Trophoblast cell (in vitro differentiated cells and primary cell): ENCODE measurements around the gene EPB41L5.

Experiments used
- DNase-seq, 2 donors: peaks; one replicate each; pipeline ENCODE4 v3.0.0-alpha.2; 2016
- H2AFZ ChIP-seq: 2 replicates; pipeline ENCODE4 v1.6.1; 2013; ENCODE audit warnings: low read length, moderate library complexity, mild to moderate bottlenecking; ENCODE audit not compliant: insufficient read depth, poor library complexity
- H2AK5ac ChIP-seq: 2 replicates; pipeline ENCODE4 v1.6.1; 2013; ENCODE audit warnings: mild to moderate bottlenecking, low read length
- H2BK120ac ChIP-seq: 2 replicates; pipeline ENCODE4 v1.6.1; 2013; ENCODE audit warnings: low read length, mild to moderate bottlenecking, moderate library complexity; ENCODE audit not compliant: insufficient read depth, poor library complexity
- H2BK12ac ChIP-seq: 2 replicates; pipeline ENCODE4 v1.6.1; 2013; ENCODE audit warnings: mild to moderate bottlenecking, low read length, moderate library complexity
- H2BK5ac ChIP-seq: 2 replicates; pipeline ENCODE4 v1.6.1; 2013; ENCODE audit warnings: low read length, low read depth, moderate library complexity, mild to moderate bottlenecking; ENCODE audit not compliant: poor library complexity
- H3K14ac ChIP-seq: 2 replicates; pipeline ENCODE4 v1.6.1; 2013; ENCODE audit warnings: mild to moderate bottlenecking, low read length
- H3K18ac ChIP-seq: 2 replicates; pipeline ENCODE4 v1.6.1; 2013; ENCODE audit warnings: mild to moderate bottlenecking, low read length
- H3K23ac ChIP-seq: 2 replicates; pipeline ENCODE4 v1.6.1; 2013; ENCODE audit warnings: low read length
- H3K27ac ChIP-seq: 2 replicates; pipeline ENCODE4 v1.5.1; 2013; ENCODE audit warnings: low read depth, mild to moderate bottlenecking, inconsistent platforms, low read length, moderate library complexity
- H3K27me3 ChIP-seq: 2 replicates; pipeline ENCODE4 v1.6.1; 2013; ENCODE audit warnings: inconsistent platforms, mild to moderate bottlenecking, low read length, moderate library complexity; ENCODE audit not compliant: insufficient read depth
- H3K36me3 ChIP-seq, 2 experiments: 1 replicate in 1 of 2; 2 replicates in 1 of 2; pipeline ENCODE4 v1.6.1; 2013; ENCODE audit warnings: low read length in 2 of 2, mild to moderate bottlenecking in 2 of 2, moderate library complexity in 1 of 2; ENCODE audit not compliant: insufficient read depth in 2 of 2, control insufficient read depth in 1 of 2
- H3K4ac ChIP-seq: 2 replicates; pipeline ENCODE4 v1.6.1; 2013; ENCODE audit warnings: low read depth, mild to moderate bottlenecking, low read length, moderate library complexity
- H3K4me1 ChIP-seq, 2 experiments: 1 replicate in 1 of 2; 2 replicates in 1 of 2; pipeline ENCODE4 v1.6.1; 2013; ENCODE audit warnings: low read length in 2 of 2, mild to moderate bottlenecking in 2 of 2, moderate library complexity in 1 of 2; ENCODE audit not compliant: insufficient read depth in 2 of 2, control insufficient read depth in 1 of 2
- H3K4me2 ChIP-seq: 2 replicates; pipeline ENCODE4 v1.6.1; 2013; ENCODE audit warnings: inconsistent platforms, mild to moderate bottlenecking, low read length, moderate library complexity
- H3K4me3 ChIP-seq: 2 replicates; pipeline ENCODE4 v1.5.1; 2013; ENCODE audit warnings: mild to moderate bottlenecking, low read depth, low read length, inconsistent platforms
- H3K79me1 ChIP-seq: one replicate; pipeline ENCODE4 v1.6.1; 2013; ENCODE audit warnings: low read length
- H3K79me2 ChIP-seq: 2 replicates; pipeline ENCODE4 v1.6.1; 2013; ENCODE audit warnings: low read length, mild to moderate bottlenecking; ENCODE audit not compliant: control insufficient read depth, insufficient read depth, poor library complexity
- H3K9ac ChIP-seq: 2 replicates; pipeline ENCODE4 v1.6.1; 2013; ENCODE audit warnings: mild to moderate bottlenecking, low read length
- H3K9me3 ChIP-seq: 2 replicates; pipeline ENCODE4 v1.6.1; 2013; ENCODE audit warnings: low read depth, mild to moderate bottlenecking, control low read depth, inconsistent platforms, low read length; ENCODE audit not compliant: insufficient read depth
- H4K12ac ChIP-seq: 2 replicates; pipeline ENCODE4 v1.6.1; 2013; ENCODE audit warnings: low read depth, mild to moderate bottlenecking, low read length, moderate library complexity
- H4K8ac ChIP-seq: 2 replicates; pipeline ENCODE4 v1.6.1; 2013; ENCODE audit warnings: low read depth, mild to moderate bottlenecking, low read length, moderate library complexity
- H4K91ac ChIP-seq: one replicate; pipeline ENCODE4 v1.6.1; 2013; ENCODE audit warnings: low read depth, mild to moderate bottlenecking, low read length, moderate library complexity
- WGBS: extraction: QIAGEN DNeasy Blood & Tissue Kit; methylation state at CpG from one replicate; pipeline ENCODE4 v1.1.7; 2013; ENCODE audit warnings: missing lambda C conversion rate; ENCODE audit not compliant: insufficient read length, insufficient coverage; ENCODE audit errors: extremely low coverage; 5-methylcytosine and 5-hydroxymethylcytosine counted together

The EPB41L5 gene

DNA sequence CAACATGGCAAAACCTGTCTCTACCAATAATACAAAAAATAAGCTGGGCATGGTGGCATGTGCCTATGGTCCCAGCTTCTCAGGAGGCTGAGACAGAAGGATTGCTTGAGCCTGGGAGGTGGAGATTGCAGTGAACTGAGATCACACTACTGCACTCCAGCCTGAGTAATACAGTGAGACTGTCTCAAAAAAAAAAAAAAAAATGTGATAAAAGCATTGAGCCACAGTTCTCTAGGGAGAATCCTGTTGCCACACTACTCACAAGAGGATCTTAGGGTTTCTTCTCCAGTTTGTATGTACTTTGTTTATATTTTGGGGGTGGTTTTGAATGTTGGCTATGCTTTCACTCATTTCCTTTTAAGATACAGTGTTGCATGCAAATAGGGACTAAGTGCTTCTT lies 148.3 kb downstream of the EPB41L5 start:
- H3K14ac ChIP-seq, result no peak overlapping the region
- no peak overlapping the region for H2BK12ac ChIP-seq
- no peak overlapping the region for H3K18ac ChIP-seq
- H3K4me3 ChIP-seq, result no peak overlapping the region
- no peak overlapping the region for H4K12ac ChIP-seq
- no peaks in the 10 kb centered on the region for H3K79me1 ChIP-seq
- H2BK120ac ChIP-seq, result no peak overlapping the region
- no peaks in the 10 kb centered on the region for H3K27me3 ChIP-seq
- DNase-seq, result no peak
- peaks cover 3% of the 10 kb centered on the region for H3K9me3 ChIP-seq
- no peak overlapping the region for H4K8ac ChIP-seq
- H3K36me3 ChIP-seq, result peaks cover 3 to 5% of the 10 kb centered on the region in 2 experiments
- no peak overlapping the region for H3K9ac ChIP-seq
- H4K91ac ChIP-seq, result no peak overlapping the region
- no peak overlapping the region for H2AK5ac ChIP-seq
- H3K4ac ChIP-seq, result no peak overlapping the region
- H3K79me2 ChIP-seq, result no peaks in the 10 kb centered on the region
- no peaks in the 10 kb centered on the region for H3K4me1 ChIP-seq
- no peak overlapping the region for H3K4me2 ChIP-seq
- H3K27ac ChIP-seq, result no peak overlapping the region
- no peak overlapping the region for H2AFZ ChIP-seq
- H2BK5ac ChIP-seq, result no peak overlapping the region
- H3K23ac ChIP-seq, result no peak overlapping the region

DNA sequence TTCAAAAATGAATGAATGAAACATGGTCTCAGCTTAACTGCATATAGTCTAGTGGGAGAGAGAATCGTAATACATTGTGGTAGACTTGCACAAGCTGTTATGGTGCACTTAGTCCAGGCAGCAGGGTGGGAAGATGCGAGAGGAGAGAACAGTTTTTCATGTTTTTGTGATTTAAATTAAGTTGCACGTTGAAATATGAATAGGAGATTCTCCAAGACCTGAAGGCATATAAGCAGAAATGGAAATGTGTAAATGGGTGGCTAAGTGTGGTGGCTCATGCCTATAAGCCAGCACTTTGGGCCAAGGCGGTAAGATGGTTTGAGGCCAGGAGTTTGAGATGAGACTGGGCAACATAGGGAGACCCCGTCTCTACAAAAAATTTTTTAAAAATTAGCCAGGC lies 149.8 kb downstream of the EPB41L5 start:
- H3K4me3 ChIP-seq, result no peak overlapping the region
- H4K91ac ChIP-seq, result no peak overlapping the region
- H4K12ac ChIP-seq, result no peak overlapping the region
- no peak for DNase-seq
- no peak overlapping the region for H3K4ac ChIP-seq
- H2BK12ac ChIP-seq, result no peak overlapping the region
- H3K14ac ChIP-seq, result no peak overlapping the region
- no peaks in the 10 kb centered on the region for H3K79me2 ChIP-seq
- no peak overlapping the region for H2BK5ac ChIP-seq
- peaks cover 0 to 2% of the 10 kb centered on the region in 2 experiments for H3K36me3 ChIP-seq
- no peak overlapping the region for H2AFZ ChIP-seq
- H2AK5ac ChIP-seq, result no peak overlapping the region
- no peaks in the 10 kb centered on the region for H3K79me1 ChIP-seq
- H3K4me2 ChIP-seq, result no peak overlapping the region
- no peaks in the 10 kb centered on the region for H3K4me1 ChIP-seq
- no peaks in the 10 kb centered on the region for H3K27me3 ChIP-seq
- no peak overlapping the region for H3K23ac ChIP-seq
- no peak overlapping the region for H3K18ac ChIP-seq
- WGBS, result no CpG with 5 or more reads among the region's 5 CpGs
- no peak overlapping the region for H3K9ac ChIP-seq
- H3K9me3 ChIP-seq, result no peaks in the 10 kb centered on the region
- H2BK120ac ChIP-seq, result no peak overlapping the region
- no peak overlapping the region for H3K27ac ChIP-seq
- no peak overlapping the region for H4K8ac ChIP-seq

DNA sequence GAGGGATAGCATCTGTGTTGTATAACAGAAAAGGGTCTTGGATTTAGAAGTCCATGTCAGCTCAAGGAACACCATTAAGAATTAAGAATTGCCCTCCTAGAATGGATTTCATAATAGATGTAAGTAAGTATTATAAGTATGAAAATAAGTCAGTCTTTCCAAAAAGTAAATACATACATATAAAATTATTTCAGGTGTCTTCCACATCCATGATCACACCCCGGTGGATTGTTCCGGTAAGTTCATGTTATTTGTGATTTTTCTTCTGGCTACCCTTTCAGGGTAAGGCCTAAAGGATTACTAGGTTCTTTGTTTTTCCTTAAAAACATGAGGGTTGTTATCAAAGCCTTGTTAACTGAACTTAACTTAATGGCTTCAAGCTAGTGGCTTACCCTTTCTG lies 154.4 kb downstream of the EPB41L5 start:
- no peak for DNase-seq
- H3K27me3 ChIP-seq, result no peaks in the 10 kb centered on the region
- H4K8ac ChIP-seq, result no peak overlapping the region
- H3K36me3 ChIP-seq, result no peaks in the 10 kb centered on the region
- no peak overlapping the region for H4K12ac ChIP-seq
- no peak overlapping the region for H2AFZ ChIP-seq
- H2BK5ac ChIP-seq, result no peak overlapping the region
- no peak overlapping the region for H3K23ac ChIP-seq
- WGBS, result no CpG with 5 or more reads among the region's 2 CpGs
- no peaks in the 10 kb centered on the region for H3K79me1 ChIP-seq
- H3K14ac ChIP-seq, result no peak overlapping the region
- H3K4me3 ChIP-seq, result no peak overlapping the region
- H3K9ac ChIP-seq, result no peak overlapping the region
- no peaks in the 10 kb centered on the region for H3K9me3 ChIP-seq
- no peak overlapping the region for H4K91ac ChIP-seq
- H3K4me2 ChIP-seq, result no peak overlapping the region
- no peak overlapping the region for H2BK12ac ChIP-seq
- no peaks in the 10 kb centered on the region for H3K79me2 ChIP-seq
- no peaks in the 10 kb centered on the region for H3K4me1 ChIP-seq
- H2AK5ac ChIP-seq, result no peak overlapping the region
- H3K4ac ChIP-seq, result no peak overlapping the region
- H3K27ac ChIP-seq, result no peak overlapping the region
- no peak overlapping the region for H3K18ac ChIP-seq
- no peak overlapping the region for H2BK120ac ChIP-seq

DNA sequence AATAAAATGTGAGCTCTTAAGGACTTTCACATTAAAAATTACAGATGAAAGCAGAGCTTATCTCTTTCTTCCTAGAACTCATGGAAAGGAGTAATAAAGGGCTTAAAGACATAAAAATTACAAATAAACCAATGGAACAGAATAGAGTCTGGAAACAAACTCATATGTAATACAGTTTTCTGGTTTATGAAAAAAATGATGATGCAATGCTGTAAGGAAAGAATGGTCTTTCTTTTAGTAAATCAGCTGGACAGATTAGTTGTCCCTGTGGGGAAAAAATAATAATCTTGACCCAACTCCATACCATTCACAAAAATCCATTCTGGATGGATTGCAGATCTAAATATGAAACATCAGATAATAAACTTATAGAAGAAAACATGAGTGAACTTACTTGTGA lies 156.1 kb downstream of the EPB41L5 start:
- H3K27me3 ChIP-seq, result no peaks in the 10 kb centered on the region
- H2BK5ac ChIP-seq, result no peak overlapping the region
- no peak overlapping the region for H2AFZ ChIP-seq
- no peak overlapping the region for H3K18ac ChIP-seq
- H3K4me3 ChIP-seq, result no peak overlapping the region
- no peak overlapping the region for H3K14ac ChIP-seq
- no peaks in the 10 kb centered on the region for H3K79me1 ChIP-seq
- no peak overlapping the region for H4K91ac ChIP-seq
- no peaks in the 10 kb centered on the region for H3K36me3 ChIP-seq
- no peak overlapping the region for H3K4ac ChIP-seq
- H3K27ac ChIP-seq, result no peak overlapping the region
- H4K8ac ChIP-seq, result no peak overlapping the region
- no peak for DNase-seq
- no peak overlapping the region for H2BK120ac ChIP-seq
- no peak overlapping the region for H2BK12ac ChIP-seq
- H4K12ac ChIP-seq, result no peak overlapping the region
- H3K4me2 ChIP-seq, result no peak overlapping the region
- no peaks in the 10 kb centered on the region for H3K4me1 ChIP-seq
- no peak overlapping the region for H3K9ac ChIP-seq
- no peak overlapping the region for H2AK5ac ChIP-seq
- H3K23ac ChIP-seq, result no peak overlapping the region
- H3K9me3 ChIP-seq, result no peaks in the 10 kb centered on the region
- H3K79me2 ChIP-seq, result no peaks in the 10 kb centered on the region
